HG03575 (cell line): ENCODE measurements around the gene ALX3.
"Not testable (repeated sequence)": the region's sequence is repeated elsewhere in the genome, so short reads cannot be mapped to it uniquely, and the experiment has no call there.

Experiments used
- ATAC-seq: cut with Tn5 transposase; IDR thresholded peaks from one replicate; pipeline ENCODE4 v1.9.1; 2021; ENCODE audit not compliant: unreplicated experiment, insufficient number of reproducible peaks, low FRiP score; ENCODE audit errors: extremely low read depth

The ALX3 gene

DNA sequence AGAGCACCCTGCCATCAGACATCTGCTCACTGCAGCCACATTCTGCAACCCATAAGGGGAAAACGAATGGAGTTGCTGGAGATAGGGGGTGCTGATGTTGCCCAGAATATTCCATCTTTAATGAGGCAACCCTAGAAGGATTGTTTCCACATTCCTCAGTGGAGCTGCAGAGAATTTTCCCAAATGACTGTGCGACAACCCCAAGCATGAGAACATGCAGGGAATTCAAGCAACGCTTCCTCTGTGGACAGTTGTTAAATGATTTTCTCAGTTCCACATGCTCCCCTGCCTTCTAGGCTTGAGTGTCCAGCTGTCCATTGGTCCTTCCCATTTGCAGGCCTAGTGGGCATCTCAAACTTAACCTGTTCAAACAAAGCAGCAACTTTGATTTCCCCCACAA, 21.3 kb upstream of the ALX3 start:
- no peak for ATAC-seq

DNA sequence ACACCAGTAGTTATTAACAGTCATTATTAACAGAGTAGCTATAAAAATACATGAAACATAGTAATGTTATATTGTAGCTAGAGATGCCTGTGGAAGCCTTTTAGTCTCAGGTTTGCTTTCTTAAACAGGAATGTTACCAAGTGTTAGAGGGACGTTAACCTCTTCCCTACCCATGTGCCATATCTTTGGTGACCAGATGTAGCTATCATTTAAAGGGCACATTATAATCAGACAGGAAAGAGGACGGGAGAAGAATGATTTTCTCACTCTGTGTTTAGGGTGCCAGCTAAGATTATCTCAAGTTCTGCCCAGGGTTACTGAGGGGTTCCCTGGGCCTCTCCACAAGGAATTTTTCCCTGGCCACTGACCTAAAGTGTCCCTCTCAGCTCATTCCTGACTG, 20.9 kb upstream of the ALX3 start:
- ATAC-seq, result no peak

DNA sequence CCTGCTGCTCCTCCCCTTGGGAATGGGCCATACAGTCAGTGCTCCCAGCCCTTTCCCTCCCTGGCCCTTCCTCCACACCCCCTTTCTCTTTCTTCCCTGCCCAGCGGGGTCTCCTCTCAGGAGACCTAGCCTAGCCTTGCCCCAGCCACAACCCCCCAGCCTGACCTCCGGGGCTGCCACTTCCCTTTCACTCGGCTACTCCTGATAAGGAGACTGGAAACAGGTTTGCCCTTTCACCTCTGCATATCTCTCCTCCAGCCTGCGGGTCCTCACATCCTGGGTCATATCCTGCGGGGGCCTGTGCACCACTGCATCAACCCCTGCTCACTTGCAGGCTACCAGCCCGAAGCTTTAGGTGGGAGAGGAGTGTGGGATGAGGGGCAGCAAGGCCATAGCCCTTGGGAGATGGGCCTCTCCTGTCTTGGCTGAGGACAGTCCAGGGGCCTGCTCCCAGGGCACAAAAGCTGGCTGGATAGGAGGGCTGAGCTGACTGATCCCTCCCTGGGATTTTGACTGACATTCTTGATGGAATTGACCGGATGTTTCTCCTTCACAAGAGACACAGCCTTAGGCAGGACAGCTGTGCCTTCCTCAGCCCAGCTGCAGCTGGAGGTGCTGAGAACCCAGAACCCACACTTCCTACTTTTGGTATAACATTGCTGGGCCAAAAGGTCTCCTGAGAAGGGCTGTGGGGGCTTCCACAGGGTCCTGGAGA, 19.2 kb upstream of the ALX3 start:
- no peak for ATAC-seq

DNA sequence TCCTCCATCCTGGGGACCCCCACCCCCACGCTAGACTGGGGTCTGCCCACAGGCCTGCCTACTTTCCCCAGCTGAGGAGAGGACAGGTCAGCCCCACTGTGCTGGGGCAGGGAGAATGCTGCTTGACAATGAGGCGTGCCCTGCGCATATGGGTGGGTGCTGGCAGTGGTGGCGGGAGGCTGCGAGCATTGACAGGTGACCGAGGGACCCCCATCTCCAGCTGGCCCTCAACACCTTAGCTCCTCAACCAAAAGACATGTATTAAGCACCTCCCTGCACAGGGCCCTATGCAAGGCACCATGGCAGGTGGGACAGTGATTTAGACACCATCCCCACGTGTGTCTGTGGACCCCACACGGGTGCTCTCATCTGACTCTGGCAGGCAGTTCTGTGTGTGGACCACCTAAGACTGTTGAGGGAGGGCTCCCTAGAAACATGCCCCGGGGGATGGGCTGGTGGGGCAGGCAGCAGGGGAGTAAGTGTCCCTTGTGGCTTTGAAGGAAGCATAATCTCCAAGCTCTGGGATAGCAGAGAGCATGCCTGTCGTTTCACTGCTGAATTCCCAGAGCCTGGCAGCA, 18.4 kb upstream of the ALX3 start:
- no peak for ATAC-seq

DNA sequence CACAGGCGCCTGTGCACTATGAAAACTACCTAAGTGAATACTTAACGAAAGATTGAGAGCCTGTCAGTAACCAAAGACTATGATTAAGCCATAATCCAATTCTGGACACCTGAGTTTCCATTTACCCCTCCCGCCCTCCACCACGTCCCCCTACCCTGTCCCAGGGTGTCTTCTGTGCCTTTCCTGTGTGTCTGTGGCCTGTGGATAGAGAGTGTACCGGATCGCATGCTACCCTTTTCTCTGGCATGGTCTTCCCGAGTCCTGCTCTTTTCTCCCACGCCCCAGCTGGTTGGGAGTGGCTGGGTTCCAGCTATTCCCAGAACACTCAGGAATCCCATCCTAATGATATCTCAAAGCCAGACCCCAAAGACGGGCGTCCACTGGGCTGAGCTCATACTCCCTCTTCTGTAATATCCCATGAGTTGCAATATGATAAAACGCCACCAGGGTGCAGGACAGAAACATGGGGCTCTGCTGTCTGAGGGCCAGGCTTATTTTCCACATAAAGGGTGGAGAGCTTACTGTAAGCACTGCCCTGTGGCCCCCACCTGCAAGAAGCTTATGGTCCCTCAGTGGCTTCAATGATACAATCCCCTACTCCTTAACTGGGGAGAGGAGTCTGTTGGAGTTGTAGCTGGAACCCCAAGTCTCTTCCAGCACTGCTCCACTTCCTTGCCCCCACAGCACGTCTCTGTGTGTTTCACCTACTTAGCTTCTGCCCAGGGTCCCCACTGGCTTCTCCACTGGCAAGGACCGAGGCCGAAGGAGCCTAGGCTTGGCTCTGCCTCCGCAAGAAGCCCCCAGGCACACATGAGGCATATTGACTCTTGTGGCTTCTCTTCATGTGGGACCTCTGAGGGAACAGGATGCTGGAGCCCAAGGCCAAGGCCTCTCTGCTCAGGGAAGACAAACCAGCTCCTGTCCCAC, 17.6 kb upstream of the ALX3 start:
- no peak for ATAC-seq

DNA sequence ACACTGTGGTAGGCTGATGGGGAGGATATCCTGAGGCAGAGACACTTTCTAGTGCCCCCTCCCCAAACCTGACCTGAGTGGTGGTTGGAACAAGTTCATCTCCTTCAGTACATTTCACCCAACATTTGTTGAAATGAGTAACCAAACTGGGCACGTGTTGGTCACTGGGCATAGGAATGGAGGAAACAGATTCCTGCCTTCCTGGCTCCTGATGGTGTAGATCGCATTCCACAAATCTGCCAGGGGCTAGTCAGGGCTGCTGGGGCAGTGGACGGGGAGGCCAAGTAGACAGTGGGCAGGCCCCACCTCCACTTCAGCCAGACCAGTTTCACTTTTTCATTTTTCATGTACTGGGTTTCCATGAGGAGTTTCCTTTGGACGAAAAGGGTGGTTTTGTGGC, 16.5 kb upstream of the ALX3 start:
- ATAC-seq, result no peak

DNA sequence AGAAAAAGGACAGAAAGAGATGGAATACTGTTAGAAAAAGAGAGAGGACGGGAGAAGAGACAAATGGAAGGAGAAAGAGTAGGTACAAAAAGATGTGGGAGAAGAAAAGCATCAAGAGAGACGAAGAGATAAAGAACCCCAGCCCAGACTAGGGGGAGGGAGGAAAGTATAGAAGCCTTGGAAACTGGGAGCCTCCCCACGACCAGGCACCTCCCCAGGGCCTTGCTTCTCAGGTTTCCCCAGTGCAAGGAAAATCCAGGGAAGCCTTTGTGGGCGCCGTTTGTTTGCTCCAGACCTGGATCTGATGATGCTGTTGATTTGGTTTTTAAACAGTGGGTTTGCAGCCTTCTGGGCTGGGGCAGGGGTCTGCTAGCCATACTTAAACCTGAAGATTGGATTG, 15.2 kb upstream of the ALX3 start:
- ATAC-seq, result no peak

DNA sequence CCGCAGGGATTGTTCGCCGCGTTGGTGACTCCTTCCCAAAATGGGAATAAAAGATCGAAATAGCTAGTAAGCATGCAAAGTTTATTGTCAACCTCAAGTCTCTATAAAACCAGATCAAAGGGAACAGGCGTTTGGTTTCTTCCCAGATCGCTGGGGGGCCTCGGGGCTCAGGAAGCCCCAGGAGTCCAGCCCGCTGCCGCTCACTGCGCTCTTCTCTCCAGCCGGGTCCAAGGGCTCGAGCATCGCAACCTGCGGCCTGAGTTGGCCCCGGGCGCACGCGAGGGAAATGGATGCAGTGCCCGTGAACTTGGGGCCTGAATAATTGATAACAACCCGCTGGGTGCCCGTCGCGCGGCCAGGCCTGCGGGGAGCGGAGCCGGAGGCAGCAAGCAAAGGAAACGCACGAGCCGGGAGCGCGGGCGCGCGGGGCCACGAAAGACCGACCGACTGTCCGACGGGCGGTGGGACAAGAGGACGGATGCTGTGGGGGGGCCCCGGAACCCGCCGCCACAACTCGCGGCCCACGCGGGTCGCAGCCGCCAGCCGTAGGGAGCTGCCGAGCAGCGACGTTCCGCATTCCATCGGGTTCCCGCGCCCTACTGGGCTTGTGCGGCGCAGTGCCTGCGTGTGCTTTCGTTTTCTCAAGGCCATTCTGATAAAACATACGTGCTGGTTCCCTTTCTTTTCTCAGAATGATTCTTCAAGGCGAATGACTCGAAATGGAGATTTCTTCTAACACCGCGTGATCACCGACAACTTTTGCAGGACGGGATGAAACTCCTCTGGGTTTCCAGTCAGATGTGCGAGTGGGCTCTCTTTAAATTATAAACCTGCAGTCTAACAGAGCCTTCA, 14.0 kb upstream of the ALX3 start:
- ATAC-seq, result no peak

DNA sequence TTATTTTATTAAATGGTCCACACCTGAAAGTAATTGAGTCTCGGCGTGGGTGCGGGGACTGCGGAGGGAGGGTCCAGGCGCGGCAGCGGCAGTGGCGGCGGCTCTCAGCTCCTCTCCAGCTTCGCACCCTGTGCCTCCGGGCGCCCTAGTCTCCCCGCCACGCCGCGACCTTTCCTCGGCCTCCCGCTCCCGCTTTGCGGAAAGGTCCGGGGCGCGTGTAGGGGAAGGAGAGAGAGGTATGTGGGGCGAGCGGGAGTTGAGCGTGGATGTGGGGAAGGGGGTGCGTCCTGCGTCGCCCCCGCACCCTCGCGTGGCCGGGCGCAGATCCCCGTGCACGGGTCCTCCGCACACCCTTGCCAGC, 13.4 kb upstream of the ALX3 start:
- no peak for ATAC-seq

DNA sequence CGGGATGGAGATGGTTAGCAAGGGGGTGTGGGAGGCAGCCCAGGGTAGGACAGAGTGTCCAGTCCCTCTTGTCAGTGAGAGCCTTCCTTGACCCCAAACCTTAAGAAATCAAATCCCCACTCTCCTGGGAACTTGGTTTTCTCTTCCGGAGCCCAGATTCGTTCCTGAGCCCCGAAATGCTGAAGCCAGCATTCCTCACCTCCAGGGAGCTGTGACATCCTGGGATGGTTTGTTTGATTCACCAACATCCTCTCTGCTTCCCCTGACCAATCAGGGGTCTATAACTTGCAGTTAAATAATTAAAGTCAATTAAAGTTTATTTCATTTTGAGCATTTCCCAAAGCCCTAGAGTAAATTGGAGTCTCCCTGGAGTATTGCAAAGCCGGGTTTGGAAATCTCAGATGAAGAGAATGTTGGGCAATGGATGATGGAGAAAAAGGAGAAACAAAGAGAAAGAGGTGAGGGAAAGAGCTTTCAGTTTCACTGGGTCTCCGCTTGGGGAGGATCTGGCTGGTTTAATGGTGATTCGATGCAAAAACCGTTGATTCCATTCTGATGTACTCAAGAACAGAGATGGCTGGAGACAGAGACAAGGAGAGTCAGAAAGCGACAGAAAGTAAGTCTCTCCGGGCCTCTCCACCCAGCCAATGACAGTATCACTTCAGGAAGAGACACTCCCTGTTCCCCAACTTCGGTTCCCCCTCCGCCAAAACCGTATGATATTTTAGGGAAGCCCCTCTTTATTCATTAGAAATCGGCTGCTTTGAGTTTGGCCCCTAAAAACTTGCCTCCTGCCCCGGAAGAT, 12.8 kb upstream of the ALX3 start:
- no peak for ATAC-seq

DNA sequence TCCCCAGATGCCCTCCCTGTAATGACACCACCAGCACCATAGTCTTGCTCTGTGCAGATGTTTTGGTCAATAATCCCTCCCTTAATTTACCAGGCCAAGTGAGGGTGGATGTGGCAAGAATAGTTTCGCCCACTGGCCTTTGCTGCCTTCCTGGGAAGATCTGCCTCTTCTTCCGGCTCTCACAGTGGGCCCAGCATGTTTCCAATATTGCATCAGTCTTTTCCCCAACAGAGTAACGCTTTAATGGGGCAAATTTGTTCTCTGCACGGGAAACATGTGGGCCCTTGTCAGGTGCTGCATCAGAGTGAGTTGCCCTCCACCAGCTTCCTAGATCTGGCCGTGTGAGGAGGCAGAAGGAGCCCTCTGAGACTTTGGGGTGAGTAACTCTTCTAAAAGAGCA, 12.0 kb upstream of the ALX3 start:
- ATAC-seq, result no peak

DNA sequence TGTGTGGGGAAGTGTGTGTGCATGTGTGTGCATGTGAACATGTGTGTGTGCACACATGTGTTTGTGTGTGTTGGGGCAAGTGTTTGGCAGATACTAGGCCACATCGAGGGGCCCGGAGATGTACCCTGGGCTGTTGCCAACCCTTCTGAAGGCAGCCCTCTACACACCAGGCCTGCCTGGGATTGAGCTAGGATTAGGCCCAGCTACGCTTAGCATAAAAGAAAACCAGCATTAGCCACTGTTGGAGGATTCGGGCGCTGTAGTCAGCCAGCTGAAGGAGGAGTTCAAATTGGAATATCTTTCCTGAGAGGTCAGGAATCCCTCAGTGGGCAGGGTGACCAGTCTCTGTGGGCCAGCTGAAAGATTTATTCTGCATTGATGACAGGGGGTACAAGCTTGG, 10.6 kb upstream of the ALX3 start:
- ATAC-seq, result no peak

DNA sequence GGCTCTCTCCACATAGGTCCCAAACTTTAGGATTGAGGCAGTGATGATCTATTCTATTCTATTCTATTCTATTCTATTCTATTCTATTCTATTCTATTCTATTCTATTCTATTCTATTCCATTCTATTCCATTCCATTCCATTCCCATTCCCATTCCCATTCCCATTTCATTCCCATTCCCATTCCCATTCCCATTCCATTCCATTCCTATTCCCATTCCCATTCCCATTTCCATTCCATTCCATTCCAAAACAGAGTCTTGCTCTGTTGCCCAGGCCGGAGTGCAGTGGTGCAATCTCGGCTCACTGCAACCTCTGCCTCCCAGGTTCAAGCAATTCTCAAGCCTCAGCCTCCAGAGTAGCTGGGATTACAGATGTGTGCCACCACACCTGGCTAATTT, 9.5 kb upstream of the ALX3 start:
- not testable (repeated sequence) for ATAC-seq

DNA sequence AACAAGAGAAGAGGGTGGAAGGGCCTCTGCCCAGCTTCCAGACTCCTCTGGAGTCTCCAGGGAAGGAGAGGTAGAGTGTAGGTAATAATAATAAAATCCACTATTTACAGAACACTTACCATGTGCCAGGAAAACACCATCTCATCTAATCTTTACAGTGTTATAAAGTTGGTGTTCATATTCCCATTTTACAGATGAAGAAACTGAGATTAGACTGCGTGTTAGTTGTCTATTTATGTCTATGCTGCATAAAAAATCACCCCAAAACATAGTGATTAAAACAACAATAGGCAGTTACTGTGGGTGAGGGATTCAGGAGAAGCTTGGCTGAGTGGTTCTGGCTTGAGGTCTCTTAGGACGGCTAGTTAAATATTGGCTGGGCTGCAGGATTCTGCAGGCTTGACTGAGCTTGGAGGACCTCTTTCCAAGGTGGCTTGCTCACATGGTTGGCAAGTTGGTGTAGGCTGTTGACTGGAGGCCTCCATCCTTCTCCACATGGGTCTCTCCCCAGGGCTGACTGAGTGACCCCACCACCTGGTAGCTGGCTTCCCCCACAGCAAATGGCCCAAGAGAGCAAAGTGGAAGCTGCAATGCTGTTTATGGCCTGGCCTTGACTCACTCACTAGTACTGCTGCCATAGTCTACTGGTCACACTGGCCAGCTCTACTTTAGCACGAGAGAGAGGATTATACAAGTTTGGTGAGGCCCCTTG, 6.5 kb upstream of the ALX3 start:
- no peak for ATAC-seq

DNA sequence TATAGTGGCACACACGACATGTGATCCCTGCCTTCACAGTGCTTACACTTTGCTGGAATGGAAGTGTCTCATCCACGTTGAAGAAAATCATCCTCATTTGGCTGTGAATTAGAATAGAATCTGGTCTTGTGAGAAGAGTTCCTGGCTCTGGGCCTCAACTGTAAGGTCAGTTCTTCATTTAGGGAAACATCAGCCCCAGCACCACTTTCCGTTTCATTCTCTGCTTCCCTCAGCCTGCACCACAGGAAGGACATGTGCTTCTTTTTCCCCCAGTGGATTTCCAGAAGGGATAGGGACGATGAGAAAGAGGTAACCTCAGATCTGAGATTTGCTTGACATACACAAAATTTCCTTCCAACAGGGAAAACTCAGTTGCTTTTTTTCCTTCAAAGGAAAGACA, 3.7 kb upstream of the ALX3 start:
- no peak for ATAC-seq

DNA sequence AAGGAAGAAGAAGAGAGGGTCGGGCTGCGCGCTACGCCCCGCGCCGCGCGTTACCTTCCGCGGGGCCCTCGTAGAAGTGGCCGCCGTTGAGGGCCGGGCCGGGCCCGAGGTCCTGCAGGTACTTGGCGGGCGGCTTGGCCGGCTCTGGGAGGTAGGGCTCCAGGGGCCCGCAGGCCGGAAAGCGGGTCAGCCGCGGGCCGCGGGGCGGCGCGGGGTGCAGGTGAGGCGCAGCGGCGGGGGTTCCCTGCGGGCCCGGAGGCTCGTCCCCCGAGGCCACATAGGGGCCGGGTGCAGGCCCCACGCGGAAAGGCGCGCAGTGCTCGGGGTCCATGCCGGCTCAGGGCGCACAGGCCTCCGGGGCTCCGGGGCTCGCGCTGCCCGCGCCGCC, 196 bp downstream of the ALX3 start:
- no peak for ATAC-seq

DNA sequence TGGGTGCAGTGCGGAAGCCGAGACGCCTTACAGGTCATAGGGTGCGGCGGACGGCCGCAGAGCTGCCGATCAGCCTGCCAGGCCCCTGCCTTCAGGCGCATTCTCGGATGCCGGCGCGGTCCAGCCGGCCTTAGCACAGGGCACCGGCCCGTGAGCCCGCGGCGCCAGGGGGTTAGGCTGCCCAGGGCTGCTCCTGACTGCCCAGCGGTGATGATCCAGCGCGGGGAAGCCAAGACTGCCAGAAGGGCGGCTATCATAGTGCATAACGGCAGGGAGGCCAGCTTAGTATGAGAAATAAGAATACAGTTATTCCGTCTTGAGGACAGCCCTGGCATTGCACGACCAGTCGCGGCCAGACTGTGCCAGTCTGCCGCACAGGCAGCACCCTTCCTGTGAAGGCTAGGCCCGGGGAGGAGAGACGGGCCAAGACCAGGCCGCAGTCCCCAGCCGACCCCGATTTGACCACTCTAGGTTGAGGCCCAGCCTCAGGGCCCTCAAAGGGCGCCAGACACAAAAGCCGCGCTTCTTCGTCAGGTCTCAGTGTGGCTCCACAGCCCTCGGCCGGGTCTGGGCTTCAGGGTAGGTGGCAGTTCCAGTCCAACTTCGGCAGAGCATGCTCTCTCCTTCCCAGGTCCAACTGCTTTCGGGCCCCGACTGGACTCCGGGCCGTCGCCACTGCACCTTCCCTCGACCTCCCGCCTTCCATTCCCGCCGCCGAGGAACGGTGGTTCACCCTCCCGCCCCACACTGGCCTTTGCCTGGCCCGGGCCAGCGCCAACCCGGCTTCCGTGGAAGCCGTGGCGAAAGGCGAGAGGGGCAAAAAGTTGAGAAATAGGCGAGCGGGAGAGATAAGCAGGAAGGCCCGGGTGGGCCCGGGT, 829 bp downstream of the ALX3 start:
- no peak for ATAC-seq
